ENCODE measurements around the gene ABCF3.

ABCF3 gene

DNA sequence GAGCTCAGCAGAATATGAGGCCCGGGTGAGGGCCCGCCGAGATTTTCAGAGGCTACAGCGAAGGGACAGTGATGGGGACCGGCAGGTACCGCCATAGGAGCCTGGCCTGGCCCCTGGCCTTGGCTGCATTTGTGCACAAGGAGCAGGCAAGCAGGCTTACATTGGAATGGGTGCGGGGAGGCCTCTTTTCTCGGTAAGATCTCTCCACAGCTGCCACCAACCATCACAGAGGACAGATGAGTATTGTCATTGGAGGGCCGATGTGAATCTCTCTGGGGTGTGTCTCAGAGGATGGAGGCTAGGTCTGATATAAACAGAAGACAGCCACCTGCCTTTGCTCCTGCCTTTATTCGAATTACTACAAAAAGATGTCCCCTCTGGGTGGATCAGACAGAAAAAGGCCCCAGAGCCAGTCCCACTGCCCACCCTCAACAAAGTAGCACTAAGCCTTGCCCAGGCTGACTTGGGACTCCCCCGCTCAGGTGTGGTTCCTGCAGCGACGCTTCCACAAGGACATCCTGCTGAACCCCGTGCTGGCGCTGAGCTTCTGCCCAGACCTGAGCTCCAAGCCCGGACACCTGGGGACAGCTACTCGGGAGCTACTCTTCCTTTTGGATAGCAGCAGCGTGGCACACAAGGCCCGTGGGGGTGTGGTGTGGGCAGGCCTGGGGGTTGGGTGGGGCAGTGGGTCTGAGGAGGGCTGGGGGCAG is 48.8 kb downstream of the ABCF3 start:
- no peak for DNase-seq

DNA sequence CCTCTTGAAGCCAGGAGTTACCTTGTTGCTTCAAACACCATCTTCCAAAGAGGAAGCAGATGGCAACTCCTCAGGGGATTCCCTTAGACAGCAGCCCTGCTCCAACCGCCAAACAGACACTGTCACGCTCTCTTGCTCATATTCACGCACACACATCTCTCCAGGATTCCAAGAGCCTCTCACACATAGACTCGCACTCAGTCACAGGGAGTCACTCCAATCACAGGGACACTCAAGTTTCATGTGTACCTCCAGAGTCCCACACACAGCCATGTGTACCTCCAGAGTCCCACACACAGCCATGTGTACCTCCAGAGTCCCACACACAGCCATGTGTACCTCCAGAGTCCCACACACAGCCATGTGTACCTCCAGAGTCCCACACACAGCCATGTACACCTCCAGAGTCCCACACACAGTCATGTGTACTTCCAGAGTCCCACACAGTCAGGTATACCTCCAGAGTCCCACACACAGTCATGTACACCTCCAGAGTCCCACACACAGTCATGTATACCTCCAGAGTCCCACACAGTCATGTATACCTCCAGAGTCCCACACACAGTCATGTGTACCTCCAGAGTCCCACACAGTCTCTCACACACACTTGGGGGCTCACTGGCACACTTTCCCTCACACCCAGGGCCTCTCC is 49.5 kb downstream of the ABCF3 start:
- DNase-seq = no peak

DNA sequence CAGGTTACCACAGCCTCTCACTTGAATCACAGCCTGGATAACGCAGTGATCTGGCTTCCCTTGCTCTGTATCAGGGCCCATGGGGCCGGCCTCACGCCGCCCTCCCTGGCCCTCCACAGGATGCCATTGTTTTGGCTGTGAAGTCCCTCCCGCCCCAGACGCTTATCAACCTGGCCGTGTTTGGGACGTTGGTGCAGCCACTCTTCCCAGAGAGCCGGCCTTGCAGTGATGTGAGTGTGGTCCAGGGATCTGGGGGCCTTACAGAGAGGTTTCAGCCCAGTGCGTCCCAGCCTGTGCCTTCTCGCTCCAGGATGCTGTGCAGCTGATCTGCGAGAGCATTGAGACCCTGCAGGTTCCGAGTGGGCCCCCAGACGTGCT is 50.0 kb downstream of the ABCF3 start:
- no peak for DNase-seq

DNA sequence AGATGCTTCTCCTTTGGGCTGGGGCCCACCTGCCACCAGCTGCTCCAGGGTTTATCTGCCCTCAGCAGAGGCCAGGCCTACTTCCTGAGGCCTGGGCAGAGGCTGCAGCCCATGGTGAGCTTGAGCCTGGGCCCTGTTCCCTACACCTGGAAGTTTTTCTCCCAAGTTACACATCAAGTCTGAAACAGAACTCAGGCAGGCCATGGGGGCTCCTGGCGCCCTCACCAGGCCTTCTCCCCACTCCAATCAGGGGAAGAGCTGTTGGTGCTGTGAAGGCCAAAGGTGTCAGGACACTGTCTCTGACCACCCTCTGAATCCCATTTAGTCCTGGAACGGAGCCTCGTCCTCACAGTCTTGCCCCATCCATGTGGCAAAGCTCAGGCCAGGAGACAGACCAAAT is 50.6 kb downstream of the ABCF3 start:
- DNase-seq = no peak

DNA sequence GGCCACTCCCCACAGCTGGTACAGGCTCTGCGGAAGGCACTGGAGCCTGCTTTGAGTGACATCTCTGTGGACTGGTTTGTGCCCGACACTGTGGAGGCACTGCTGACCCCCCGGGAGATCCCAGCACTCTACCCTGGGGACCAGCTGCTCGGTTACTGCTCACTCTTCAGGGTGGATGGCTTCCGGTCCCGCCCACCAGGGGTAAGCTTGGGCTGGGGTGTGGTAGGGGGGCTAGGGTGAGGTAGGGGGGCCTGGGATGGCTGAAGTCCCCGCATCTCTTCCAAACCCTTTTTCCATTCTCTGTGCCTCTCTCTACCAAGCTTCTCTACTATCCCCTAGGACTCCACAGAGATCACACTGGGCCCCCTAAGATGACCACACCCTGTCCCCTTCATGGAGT is 51.2 kb downstream of the ABCF3 start:
- no peak for DNase-seq

DNA sequence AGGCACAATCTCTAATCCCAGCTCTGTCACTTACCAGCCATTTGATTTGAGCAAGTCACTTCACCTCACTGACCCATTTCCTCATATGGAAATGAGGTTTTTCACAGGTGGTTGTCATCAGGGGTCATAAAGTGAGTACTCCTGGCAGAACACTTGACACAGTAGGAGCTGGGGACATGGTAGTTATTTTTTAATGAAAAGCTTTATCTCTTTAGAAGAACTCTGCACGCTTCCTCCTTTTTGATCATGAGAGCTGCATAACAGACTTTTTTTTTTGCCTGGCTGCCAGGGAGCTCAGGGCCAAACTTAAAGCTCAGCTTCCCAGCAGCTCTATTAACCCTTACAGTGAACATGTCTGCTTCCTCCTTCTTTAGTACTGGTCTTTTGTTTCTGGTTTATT is 51.8 kb downstream of the ABCF3 start:
- no peak for DNase-seq

DNA sequence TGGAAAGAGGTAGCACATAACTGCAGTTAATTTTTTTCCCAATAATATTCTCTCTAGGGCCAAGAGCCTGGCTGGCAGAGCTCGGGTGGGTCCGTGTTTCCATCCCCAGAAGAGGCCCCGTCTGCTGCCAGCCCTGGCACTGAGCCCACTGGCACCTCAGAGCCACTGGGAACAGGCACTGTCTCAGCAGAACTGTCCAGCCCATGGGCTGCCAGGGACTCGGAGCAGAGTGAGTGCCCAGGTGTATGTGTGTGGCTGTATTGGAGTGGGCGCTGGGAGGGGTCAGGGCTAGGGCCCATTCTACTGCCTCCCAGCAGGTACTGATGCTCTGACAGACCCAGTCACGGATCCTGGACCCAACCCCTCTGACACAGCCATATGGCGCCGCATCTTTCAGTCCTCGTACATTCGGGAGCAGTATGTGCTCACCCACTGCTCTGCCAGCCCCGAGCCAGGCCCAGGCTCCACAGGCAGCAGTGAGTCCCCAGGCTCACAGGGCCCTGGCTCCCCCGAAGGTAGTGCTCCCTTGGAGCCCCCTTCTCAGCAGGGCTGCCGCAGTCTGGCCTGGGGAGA is 52.3 kb downstream of the ABCF3 start:
- no peak for DNase-seq

DNA sequence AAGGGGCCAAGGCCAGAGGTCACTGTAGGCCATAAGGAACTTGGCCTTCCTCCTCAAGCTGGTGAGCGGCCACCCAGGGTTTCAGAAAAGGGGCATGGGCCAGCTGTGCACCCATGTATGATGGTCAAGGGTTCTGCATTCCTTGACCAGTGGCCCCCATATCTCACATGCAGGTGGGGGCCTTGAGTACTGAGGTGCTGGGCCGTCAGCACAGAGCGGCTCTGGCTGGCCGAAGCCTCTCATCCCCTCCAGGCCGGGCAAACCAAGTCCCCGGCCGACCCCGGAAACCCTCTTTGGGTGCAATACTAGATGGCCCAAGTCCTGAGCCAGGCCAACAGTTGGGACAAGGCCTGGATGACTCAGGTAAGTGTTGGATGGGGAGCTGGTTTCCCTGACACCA is 53.2 kb downstream of the ABCF3 start:
- no peak for DNase-seq

DNA sequence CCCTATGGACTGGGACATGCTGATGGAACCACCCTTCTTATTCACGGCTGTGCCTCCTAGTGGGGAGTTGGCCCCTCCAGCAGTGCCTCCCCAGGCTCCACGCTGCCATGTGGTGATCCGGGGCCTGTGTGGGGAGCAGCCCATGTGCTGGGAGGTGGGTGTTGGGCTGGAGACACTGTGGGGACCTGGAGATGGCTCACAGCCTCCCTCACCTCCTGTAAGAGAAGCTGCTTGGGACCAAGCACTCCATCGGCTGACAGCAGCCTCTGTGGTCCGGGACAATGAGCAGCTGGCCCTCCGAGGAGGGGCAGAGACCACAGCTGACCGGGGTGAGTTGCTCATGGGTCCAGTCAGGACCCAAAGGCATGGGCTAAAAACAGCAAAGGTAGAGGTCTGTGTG is 53.7 kb downstream of the ABCF3 start:
- DNase-seq = no peak

DNA sequence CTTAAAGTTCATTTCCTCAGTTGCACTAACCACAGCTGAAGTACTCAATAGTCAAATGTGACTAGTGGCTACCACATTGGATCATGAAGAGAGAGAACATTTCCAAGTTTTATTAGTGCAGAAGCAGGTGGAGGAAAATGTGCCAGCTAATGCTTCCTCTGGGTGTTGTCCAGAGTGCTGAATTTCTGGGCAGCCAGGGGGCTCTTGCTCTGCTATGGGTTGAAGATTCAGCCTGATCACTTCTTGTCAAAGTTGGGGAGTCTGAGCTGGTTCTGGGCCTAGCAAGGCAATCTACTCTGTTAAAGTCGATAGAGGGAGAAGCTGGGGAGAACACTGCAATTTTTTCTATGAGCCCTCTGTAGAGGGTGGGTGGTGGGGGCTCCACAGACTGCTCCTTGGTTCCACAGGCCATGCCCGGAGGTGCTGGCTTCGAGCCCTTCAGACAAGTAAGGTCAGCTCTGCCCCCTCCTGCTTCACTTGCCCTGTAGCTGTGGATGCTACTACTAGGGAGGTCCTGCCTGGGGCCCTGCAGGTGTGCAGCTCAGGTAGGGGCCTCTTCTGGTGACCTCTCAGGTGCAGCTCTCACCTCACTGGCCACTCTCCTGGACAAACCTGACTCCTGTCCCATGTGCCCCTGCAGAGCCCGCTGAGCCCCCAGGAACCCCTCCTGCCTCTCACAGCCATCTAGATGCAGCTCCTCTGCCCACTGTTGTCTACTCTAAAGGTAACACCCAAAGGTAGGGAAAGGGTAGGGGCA is 54.6 kb downstream of the ABCF3 start:
- DNase-seq = no peak

DNA sequence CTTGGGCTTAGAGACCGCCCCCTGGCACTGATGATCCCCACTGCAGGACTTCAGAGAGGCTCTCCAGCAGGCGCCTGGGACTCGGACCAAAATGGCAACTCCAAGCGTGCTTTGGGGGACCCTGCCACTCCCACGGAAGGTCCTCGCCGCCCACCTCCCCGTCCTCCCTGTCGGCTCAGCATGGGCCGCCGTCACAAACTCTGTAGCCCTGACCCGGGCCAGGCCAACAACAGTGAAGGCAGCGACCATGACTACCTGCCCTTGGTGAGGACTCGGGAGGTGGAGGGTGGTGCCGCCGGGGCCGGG is 55.1 kb downstream of the ABCF3 start:
- DNase-seq = no peak

DNA sequence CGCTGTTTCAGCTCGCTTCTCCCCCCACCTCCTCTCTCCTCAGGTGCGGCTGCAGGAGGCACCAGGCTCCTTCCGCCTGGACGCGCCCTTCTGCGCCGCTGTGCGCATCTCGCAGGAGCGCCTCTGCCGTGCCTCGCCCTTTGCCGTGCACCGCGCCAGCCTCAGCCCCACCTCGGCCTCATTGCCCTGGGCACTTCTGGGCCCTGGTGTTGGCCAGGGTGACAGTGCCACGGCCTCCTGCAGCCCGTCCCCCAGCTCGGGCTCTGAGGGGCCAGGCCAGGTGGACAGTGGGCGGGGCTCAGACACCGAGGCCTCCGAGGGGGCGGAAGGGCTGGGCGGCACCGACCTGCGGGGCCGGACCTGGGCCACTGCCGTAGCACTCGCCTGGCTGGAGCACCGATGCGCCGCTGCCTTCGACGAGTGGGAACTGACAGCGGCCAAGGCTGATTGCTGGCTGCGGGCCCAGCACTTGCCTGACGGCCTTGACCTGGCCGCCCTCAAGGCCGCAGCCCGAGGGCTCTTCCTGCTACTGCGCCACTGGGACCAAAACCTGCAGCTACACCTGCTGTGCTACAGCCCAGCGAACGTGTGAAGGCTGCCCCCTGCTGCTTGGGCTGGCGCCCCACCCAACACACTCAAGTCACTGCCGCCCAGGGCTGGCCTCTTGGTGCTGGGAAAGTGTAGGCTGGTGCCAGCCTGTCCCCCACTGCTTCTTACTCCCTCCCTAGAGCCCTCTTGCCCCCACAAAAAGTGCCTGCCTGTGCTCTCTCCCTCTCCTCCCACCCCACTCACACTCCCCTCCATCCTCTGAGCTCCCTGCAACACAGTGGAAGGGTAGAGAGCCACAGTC is 55.7 kb downstream of the ABCF3 start:
- no peak for DNase-seq

DNA sequence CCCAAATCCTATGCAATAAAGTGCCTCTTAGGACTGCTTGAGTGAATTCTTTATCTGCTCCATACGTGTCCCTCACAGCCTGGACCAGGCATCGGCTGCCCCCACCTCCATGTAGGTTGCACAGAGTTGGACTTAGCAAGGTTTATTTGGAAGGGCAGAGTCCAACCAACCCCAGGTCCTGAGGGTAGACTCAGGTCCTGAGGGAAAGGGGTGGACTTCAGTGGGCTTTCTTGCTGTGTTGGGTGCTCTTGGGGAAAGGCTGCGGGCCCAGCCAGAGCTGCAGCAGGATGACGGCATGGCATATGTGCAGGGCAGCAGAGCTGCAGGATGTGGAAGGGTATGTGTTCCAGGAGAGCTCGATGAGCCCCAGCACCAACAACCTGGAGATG is 56.3 kb downstream of the ABCF3 start:
- no peak for DNase-seq
